ENCODE measurements around the gene PLEKHA6. TPM values are rescaled to one million over a fixed set of nuclear protein-coding genes. Genes with fewer than 3 reads are reported as not detected.
A peak's percentile ranks its signal among the peaks of the same experiment; 100 is the strongest.
"Not testable (repeated sequence)": the region's sequence is repeated elsewhere in the genome, so short reads cannot be mapped to it uniquely, and the experiment has no call there.

The PLEKHA6 gene
- total RNA-seq, 1 donor from 2014 or later: 4.4 TPM

- DNase-seq: no peak
Measured at GRCh38 chr1:204260601-204261197, 99.0 kb downstream of the PLEKHA6 start.

- DNase-seq: no peak
Measured at GRCh38 chr1:204259782-204260181, 99.9 kb downstream of the PLEKHA6 start.

GRCh38 chr1:204259196-204259595 is 100.5 kb downstream of the PLEKHA6 start:
- no peak for DNase-seq

GRCh38 chr1:204258213-204259115 is 101.3 kb downstream of the PLEKHA6 start:
- peak; percentile 58 for DNase-seq

- no peak for DNase-seq
Measured at GRCh38 chr1:204257446-204257845, 102.3 kb downstream of the PLEKHA6 start.

GRCh38 chr1:204256531-204256930 is 103.2 kb downstream of the PLEKHA6 start:
- DNase-seq: no peak

GRCh38 chr1:204255966-204256365 is 103.8 kb downstream of the PLEKHA6 start:
- DNase-seq: no peak

- DNase-seq: no peak
Measured at GRCh38 chr1:204255225-204255624, 104.5 kb downstream of the PLEKHA6 start.

- no peak for DNase-seq
Measured at GRCh38 chr1:204254031-204254661, 105.6 kb downstream of the PLEKHA6 start.

GRCh38 chr1:204251926-204252689 is 107.6 kb downstream of the PLEKHA6 start:
- DNase-seq: no peak

GRCh38 chr1:204251286-204251685 is 108.4 kb downstream of the PLEKHA6 start:
- DNase-seq: no peak

- no peak for DNase-seq
Measured at GRCh38 chr1:204250428-204251030, 109.2 kb downstream of the PLEKHA6 start.

- DNase-seq: no peak
Measured at GRCh38 chr1:204249736-204250427, 109.8 kb downstream of the PLEKHA6 start.

- DNase-seq: no peak
Measured at GRCh38 chr1:204248954-204249353, 110.8 kb downstream of the PLEKHA6 start.

- DNase-seq: no peak
Measured at GRCh38 chr1:204246876-204247275, 112.9 kb downstream of the PLEKHA6 start.

- no peak for DNase-seq
Measured at GRCh38 chr1:204242920-204243319, 116.8 kb downstream of the PLEKHA6 start.

GRCh38 chr1:204241914-204242313 is 117.8 kb downstream of the PLEKHA6 start:
- no peak for DNase-seq

GRCh38 chr1:204241050-204241449 is 118.7 kb downstream of the PLEKHA6 start:
- no peak for DNase-seq

- DNase-seq: no peak
Measured at GRCh38 chr1:204240233-204240632, 119.5 kb downstream of the PLEKHA6 start.

- not testable (repeated sequence) for DNase-seq
Measured at GRCh38 chr1:204239401-204239800, 120.3 kb downstream of the PLEKHA6 start.

GRCh38 chr1:204238520-204238919 is 121.2 kb downstream of the PLEKHA6 start:
- not testable (repeated sequence) for DNase-seq
